GM15510 (cell line): ENCODE measurements around the gene RABGAP1L.

Experiments
- POLR2A ChIP-seq: IDR thresholded peaks from 3 replicates; pipeline ENCODE4 v1.6.1; 2011; ENCODE audit warnings: borderline replicate concordance; ENCODE audit not compliant: insufficient read length; ENCODE audit errors: extremely low read depth

Gene RABGAP1L

GRCh38 chr1:174850726-174851125 lies 691.4 kb downstream of the RABGAP1L start:
- TF ChIP-seq POLR2A = no peak

GRCh38 chr1:174858301-174858700 lies 699.0 kb downstream of the RABGAP1L start:
- TF ChIP-seq POLR2A = no peak

GRCh38 chr1:174870319-174870718 lies 711.0 kb downstream of the RABGAP1L start:
- TF ChIP-seq POLR2A = no peak

- TF ChIP-seq POLR2A = no peak
Observed at GRCh38 chr1:174871886-174872285, 712.6 kb downstream of the RABGAP1L start.

DNA sequence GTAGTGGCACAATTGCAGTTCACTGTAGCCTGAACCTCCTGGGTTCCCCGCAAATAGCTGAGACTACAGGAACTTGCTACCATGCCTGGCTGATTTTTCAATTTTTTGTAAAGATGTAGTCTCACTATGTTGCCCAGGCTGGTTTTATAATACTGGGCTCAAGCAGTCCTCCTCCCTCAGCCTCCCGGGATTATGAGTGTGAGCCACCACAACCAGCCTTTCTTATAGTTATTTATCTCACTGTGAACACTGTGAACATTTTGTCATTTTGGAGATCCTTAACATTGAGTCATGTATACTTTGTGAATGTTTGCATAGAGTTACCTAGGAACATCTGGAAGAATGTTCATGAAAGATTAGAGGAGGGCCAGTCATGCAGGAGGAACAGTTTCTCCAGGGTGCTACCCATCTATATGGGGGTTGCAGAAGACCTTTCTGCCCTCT lies 713.3 kb downstream of the RABGAP1L start:
- no peak for TF ChIP-seq POLR2A

DNA sequence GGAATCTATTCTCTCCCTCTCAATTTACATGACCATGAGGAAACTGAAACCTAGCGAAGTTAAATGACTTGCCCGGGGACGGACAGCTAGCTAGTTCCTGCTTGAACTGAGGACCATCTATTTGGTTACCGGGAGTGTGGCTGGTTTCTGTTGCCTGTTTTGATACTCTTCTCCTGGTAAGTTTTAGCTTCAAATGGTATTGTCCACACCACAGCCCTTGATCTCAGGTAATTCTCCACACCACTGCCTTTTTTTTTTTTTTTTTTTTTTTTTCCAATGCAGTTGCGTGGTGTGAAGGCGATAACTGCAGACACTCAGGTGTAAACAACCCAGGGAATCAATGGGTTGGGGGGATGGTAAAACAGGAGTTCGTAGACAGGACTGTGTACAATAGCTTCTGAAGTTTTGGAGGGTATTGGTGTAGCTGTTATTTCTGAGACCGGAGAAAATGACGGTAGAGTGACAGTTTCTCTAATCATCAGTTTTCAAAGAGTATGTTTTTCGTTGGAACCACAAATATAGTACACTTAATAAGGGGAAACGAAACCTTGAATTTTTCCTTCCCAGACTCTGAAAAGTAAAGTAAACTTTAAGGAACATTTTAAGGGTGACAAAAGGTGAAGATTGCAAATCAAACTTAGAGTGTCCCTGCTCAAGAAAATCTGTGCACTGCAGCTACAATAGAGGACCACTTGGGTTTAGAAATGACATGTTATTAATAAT lies 715.2 kb downstream of the RABGAP1L start:
- no peak for TF ChIP-seq POLR2A

DNA sequence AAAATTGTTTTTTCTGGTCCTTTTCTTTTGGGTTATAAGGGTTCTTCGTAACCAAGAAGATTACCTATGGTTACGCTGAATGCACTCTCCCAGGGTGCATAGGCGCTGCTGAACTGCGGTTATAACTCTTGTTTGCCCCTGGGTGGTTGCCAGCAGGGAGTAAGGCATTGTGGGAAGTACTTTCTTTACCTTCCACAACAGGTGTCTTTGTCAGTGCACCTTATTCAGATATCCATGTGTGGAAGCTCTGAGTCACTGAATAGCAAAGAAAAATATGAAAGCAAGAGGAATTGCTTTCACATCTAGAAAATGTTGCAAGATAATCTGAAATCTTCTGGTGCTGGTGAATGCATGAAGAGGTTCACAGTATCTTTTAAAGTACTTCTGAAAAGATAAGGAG lies 716.0 kb downstream of the RABGAP1L start:
- TF ChIP-seq POLR2A = no peak

DNA sequence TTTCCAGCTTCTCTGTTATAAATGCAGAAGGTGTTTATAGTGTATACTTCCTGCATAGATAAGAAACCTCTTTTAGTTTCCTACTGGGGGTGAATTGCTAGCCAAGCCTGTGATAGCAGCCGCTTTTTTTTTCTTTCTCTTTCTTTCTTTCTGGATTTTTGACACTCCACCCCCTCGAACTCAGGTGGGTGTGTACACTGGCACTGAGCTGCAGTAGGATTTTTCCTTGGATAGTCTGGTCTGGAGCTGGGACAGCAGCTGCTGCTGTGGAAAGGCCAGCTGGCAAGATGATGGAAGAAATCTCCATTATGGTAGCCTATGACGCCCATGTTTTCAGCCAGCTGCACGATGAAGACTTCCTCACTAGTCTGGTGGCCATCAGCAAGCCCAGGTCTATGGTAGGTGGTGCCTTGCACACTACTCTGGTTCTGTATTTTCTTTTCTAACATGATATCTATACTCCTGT lies 717.9 kb downstream of the RABGAP1L start:
- no peak for TF ChIP-seq POLR2A

- no peak for TF ChIP-seq POLR2A
Observed at GRCh38 chr1:174880171-174880570, 720.9 kb downstream of the RABGAP1L start.

DNA sequence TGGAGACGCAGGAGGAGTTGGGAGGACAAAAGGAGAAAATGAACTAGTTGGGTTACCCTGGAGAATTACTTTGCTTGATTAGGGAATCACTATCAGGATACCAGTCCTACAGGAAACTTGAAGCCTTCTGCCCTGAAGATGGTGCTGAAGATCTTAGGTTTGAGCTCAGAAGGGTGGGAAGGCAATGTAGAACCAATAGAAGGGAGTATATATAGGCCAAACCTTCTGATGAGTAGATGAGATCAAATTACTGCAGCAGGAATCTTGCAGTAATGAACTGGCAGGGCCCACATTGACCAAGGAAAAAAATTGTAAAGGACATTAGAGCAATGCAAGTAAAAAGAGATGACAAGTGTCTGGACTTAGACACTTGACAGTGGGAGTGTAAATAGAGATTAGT lies 724.1 kb downstream of the RABGAP1L start:
- no peak for TF ChIP-seq POLR2A

- no peak for TF ChIP-seq POLR2A
Observed at GRCh38 chr1:174884038-174884437, 724.7 kb downstream of the RABGAP1L start.

- no peak for TF ChIP-seq POLR2A
Observed at GRCh38 chr1:174884566-174884965, 725.2 kb downstream of the RABGAP1L start.

DNA sequence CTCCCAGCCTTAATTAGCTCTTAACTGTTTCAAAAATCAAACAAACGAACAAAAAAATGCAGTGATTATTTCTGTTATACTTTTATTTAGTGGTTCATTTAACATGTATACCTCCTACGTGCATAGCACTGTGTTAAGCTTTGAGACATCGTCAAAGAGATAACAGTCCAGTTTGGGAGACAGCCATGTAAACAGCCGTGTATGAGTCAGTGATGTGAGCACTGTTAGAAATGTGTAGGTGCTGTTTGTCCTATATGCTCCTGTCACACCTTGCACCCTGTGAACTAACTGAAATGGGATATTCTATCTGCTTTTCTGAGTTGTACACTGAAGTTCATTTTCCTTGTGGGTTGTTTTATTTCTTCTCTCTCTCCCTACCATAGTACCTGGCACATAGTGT lies 730.7 kb downstream of the RABGAP1L start:
- no peak for TF ChIP-seq POLR2A

DNA sequence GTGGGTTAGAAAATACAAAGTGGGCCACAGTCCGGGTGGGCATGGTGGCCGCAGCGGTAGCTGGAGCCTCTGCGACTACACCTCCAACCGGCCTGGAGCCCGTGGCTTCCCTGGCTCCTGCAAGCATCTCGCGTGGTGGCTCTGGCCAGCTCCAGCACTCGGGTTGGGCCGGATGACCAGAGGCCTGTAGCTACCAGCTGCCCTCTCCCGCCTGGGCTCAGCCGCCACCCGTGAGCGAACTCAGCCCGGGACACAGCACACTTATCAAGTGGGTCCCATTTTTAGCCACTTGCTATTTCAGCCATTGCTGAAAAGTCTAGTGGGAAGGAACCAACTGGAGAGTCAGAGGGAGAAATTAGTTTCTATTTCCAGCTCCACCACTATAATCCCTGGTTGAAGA lies 732.7 kb downstream of the RABGAP1L start:
- no peak for TF ChIP-seq POLR2A

GRCh38 chr1:174894117-174894762 lies 734.9 kb downstream of the RABGAP1L start:
- no peak for TF ChIP-seq POLR2A
